Endothelial cell of hepatic sinusoid (primary cell): ENCODE measurements around the gene RTCB.
"Not testable (repeated sequence)": the region's sequence is repeated elsewhere in the genome, so short reads cannot be mapped to it uniquely, and the experiment has no call there.

ENCODE experiments used
- in situ Hi-C: cut with HindIII; loops from 2 replicates; pipeline ENCODE4 v1.10.0; 2017; ENCODE audit warnings: low sequenced_read_pairs

Gene RTCB

DNA sequence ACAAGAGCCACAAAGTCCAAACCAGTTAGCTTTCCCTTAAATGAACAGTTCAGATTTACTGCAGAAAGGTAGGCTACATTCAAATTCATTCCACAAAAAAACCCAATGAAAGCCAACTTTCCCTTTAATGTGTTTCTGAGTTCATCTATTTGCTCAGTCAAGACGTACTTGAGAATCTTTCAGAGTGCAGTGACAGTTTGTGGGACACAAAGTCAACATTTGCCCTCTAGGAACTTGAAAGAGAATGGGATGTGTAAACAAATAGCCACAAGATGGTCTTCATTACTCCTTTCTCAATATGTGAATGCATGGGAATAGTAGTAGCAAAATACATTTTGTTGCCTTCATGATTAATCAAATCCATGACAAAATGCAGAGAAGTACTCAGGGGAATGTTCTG is 15.8 kb downstream of the RTCB start:
- in situ Hi-C loops, result no loop called here

DNA sequence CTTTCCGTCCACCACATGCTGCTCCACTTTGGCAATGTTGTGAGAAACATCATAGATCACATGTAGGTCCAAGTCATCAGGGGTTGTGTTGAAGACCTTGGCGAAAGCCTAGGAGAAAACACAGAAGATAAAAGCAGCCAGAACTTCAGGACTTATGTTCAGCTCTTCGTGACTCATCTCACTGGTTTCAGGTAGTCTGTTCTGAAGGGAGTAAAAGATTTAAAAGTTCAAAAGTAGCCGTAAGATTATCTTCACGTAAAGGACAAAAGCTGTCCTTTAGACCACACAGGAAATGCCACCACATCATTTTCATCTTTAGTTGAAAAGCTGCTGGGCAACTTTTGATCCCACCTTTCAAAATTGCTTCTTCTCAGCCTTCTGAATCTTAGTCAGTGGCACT is 16.9 kb downstream of the RTCB start:
- in situ Hi-C loops, result no loop called here

DNA sequence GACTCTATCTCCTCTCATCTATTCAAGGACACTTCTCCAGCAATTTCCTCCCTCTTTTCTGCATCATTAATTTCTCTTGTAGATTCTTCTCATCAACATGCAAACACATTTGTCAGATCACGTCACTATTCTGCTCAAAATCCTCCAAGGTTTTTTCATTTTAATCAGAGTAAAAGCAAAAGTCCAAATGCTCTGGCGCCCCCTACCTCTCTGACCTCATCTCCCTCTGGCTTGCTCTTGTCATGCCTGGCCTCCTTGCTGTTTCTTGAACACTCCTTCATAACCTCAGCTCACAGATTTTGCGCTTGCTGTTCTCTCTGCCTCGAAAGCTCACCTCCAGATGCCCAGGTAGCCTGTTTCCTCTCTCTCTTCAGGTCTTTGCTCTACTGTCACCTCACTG is 22.4 kb downstream of the RTCB start:
- in situ Hi-C loops, result no loop called here

DNA sequence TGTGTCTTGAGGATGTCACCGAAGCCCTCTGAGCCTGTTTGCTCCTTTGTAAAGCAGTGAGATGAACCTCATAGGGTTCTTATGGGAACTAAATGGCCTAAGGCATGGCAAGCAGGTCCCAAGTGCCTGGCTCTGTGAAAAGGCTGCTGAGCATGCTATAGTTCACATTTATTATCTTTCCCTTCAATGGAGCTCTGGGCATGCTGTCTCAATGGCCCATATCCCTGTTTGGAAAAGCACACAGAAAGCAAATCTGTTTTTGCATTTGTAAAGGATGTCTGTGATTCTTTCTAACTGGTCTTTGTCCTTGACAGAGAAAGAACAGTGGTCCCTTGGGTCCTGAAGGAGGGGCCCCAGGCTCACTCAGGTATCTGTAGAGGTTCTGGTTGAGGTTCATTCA is 26.4 kb downstream of the RTCB start:
- in situ Hi-C loops, result no loop called here

DNA sequence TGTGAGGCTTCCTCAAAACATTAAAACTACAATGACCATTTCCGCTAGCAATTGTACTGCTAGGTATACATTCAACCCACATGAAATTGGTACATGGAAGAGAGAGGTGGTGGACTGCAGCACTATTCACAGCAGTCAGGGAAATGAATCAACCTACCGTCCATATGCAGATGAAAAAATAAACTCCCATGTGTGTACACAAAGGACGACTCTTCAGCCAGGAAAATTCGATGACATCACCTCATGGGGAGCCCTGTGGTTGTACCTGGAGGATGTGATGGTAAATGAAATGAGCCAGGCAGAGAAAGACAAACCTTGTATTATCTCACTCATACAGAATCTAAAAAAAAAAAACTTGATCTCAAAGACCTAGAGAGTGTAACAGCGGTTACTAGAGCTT is 31.1 kb downstream of the RTCB start:
- in situ Hi-C loops, result no loop called here

DNA sequence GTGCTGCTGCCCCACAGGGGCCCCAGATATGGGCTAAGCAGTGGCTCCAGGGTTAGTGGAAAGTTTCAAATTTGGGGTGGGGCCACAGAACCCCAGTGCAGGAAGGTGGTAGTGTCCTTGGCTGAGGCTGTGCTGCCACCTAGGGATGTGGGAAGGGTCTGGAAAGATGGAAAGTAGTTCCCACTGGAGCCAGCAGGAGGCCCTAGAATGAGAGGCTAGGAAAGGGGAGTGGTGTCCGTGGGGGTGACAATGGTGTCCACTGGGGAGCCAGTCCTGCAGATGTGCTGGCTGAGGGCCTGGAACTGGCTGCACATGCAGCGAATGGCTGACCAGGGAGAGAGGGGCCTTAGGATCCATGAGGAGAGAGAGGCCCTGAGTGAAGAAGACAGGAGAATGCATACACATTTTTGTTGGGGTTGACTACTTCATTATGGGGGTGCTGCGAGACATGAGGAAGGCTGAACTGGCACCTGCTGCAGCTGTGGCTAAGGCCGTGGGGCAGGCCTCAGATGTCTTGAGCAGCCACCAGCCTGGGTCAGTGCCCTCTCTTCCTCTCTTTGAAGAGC is 33.3 kb downstream of the RTCB start:
- in situ Hi-C loops, result no loop called here

DNA sequence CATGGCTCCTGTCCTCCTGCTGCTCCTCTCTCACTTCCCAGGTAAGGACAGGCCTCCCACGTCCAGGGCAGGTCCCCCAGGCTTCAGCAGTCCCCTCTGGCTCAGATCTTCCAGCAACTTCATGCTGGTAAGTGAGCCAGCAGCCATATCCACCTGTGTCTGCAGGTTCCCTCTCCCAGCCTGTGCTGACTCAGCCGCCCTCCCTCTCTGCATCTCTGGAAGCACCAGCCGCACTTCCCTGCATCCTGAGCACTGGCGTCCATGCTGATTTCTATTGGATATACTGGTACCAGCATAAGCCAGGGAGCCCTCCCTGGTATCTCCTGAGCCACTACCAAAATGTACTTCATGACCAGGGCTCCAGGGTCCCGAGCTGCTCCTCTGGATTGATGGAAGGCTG is 35.4 kb downstream of the RTCB start:
- in situ Hi-C loops, result no loop called here

DNA sequence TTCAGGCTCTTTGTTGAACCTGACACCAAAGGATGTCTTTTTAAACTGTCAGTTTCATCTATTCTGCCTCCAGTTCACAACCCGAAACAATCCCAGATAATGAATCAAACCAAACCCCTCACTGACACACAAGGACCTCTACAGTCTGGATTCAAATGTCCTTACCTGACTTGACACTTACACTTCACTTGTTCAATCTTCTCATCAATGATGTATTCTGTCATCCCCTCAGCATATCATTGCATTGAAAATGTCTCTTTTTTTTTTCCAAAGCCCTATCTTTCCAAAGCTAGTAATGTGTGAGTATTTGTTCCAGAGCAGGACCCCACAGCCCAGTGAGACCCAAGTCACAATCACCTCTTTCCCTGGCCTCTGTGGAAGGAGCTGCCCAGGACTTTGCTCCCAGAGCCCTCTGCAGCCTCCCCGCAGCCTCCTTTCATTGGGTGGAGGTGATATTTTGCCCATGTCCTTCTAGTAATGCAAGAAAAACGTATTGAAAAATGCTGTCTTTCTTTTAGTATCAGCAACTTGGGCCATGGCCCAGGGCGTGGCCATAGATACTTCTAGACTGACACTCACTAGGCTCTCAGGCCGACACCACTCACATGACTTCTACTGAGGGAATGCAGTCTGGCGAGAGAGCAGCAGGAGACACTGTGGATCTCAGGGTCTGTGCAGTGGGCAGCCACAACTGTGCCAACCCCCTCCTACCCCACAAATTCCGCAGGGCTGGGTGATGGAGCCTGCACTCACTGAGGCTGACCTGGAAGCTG is 36.2 kb downstream of the RTCB start:
- in situ Hi-C loops, result no loop called here

DNA sequence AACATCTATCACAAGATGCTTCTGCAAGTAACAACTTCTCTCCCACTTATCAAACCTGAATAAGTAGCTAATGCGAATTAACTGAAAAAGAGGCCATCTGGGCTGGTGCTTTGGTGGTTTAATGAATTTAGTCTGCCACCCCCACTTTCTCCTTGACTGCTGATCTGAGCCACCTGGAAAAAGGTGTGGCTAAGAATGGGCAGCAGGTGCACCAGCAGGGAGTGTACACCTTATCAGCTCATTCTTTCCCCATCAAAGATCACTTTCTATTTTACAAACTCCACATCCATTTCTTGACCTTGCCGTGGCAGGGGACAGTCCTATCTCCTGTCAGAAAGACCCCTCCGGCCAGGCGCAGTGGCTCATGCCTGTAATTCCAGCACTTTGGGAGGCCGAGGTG is 47.8 kb downstream of the RTCB start:
- in situ Hi-C loops, result no loop called here

DNA sequence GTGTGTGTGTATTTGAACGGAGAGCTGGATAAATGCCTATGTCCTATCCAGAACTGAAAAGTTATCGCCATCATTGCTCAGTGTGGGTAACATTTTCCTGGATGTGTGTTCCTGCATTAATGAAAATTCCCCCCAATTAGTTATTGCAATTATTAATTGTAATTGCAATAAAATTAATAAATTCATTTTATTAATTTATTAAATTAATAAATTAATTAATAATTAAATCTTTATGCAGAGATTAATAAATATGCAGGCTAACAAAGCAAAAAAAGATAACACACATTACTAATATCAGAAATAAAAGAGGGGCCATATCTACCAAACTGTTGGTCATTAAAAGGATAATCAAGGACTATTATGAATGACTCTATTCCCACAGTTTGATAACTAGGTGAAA is 50.8 kb downstream of the RTCB start:
- in situ Hi-C loops, result no loop called here

DNA sequence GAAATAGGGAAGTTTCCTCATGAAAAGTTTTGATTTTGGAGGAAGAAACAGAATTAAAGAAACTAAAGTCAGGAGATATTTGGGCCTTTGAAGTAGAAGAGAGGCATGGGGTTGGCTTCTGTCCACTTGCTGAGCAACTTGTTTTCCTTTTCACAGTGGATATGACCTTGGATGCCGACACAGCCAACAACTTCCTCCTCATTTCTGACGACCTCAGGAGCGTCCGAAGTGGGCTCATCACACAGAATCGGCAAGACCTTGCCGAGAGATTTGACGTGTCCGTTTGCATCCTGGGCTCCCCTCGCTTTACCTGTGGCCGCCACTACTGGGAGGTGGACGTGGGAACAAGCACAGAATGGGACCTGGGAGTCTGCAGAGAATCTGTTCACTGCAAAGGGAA is 52.0 kb downstream of the RTCB start:
- in situ Hi-C loops, result not testable (repeated sequence)

DNA sequence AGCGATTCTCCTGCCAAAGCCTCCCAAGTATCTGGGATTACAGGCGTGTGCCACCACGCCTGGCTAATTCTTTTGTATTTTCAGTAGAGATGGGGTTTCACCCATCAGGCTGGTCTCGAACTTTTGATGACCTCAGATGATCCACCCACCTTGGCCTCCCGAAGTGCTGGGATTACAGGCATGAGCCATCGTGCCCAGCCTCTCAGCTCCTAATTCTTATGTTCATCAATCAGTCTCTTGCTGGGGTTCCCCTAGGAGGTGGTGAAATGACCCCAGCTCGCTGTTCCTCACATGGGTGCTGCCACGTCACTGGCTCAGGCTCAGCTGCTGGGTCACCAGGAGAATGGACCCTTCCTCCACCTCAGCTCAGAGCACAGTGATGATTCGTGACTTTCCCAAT is 54.5 kb downstream of the RTCB start, which contains the start of gene RFPL3:
RFPL3 (plus strand) TSS at position 301 of the 400 bp plus-strand sequence. CDS start 205 bp downstream, outside the sequence.
- in situ Hi-C loops, result not testable (repeated sequence)

DNA sequence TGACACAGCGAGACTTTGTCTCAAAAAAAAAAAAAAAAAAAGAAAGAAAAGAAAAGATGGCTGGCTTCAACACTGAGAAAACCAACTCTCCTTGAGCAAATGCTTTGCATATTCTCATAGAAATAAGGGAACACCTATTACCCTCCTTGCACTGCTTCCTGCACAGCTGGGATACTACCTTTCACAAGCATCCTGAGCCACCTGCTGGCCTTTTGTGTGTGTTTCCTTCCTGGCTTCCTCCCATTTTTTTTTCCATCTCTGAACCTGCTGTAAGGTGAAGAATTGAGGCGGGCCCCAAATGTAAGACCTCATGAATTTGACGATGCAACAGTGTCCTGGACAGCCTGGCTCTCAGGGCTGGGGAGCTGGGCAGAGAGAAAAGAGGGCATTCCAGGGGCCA is 56.3 kb downstream of the RTCB start:
- in situ Hi-C loops, result no loop called here

DNA sequence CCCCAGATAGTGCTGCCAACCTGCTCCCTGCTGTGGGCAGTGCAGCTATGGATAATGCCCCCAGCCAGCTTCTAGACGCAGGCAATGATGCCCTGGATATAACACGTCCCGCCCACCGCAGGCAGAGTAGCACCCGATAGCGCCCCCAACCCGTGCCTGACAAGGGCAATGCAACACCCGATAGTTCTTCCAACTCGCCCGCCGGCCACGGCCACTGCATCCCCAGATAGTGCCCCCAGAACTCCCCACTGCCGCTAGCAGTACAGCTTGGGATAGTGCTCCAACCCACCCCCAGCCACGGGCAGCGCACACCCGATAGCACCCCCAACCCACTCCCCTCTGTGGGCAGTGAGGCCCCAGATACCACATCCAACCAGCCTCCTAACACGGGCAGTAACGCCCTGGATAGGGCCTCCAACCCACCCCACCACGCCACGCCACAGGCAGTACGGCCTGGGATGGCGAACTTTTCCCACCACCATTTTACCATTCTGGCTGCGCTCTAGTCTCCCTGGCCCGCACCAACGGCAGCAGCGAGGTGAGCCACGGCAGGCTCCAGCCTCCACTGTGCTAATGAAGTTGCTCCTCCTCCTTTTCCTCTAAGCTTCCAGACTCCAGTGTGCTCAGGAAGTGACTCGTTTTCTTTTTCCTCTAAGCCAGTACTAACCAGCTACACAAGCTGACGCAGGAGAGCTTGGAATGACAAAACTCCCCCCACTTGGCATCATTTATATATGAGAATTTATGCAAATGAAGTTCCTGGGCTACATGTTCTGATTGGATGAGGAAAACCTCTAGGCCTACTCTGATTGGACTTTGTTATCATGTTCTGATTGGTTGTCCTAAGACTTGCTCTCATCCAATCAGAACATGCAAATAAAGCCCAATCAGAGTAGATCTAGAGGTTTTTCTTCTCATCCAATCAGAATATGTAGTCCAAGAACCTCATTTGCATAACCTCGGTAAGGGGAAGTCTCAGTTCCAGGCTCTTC is 57.4 kb downstream of the RTCB start:
- in situ Hi-C loops, result no loop called here

DNA sequence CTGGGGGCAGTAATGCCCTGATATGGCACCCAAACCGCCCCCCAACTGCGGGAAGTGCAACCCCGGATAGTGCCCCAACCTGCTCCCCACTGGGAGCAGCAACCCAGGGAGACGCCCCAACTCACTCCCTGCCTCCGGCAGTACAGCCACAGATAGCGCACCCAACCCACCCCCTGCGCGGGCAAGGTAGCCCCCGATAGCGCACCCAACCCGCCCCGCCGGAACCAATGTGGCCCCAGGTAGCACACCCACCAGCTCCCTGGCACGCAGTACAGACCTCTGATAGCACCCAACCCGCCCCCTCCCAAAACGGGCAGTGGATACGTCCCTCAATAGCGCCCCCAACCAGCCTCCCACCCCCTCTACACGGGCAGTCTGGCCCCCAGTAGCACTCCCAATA is 58.2 kb downstream of the RTCB start:
- in situ Hi-C loops, result no loop called here

DNA sequence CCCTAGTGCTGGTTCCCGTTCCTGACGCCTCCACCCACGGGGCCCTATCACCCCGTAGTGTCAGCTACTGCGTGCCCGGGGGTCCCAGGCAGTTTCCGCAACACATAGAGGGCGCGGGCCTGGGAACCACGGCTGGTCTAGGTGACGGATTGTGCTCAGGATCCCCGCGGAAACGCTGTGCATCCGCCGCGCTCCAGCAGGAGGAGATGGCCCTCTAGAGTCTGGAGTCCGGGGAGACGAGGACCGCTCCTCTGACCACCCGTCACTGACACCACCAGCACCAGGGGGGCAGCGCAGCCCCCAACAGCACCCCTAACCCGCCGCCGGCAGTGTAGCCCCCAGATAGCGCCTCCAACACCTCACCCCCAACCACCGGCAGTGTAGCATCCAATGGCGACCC is 58.8 kb downstream of the RTCB start:
- in situ Hi-C loops, result no loop called here

DNA sequence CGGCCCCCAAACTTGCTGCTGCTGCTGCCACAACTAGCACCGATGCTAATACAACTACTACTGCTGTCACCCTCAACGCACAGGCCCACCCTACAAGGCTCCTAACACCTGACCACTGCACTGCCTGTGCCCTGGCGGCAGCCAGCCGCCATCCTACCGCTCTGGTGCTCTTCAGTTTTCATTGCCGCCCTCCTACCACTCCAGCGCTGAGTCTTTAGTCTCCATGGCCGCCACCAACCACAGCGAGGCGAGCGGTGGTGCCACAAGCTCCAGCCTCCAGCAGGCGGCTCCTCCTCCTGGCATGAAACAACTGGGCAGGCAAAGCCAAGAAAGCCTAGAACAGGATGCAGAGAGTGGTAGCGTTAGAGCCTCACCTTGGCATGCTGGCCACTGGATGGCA is 59.4 kb downstream of the RTCB start:
- in situ Hi-C loops, result no loop called here

DNA sequence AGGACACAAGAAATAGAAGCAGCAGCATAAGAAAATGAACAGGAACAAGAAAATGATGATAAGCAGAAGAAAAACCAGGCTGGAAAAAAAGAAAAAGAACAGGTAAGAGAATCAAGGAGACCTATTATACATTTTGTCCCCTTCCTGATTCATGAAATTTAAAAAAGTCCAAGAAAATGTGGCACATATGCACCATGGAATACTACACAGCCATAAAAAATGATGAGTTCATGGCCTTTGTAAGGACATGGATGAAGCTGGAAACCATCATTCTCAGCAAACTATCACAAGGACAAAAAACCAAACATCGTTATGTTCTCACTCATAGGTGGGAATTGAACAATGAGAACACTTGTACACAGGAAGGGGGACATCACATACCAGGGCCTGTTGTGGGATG is 60.2 kb downstream of the RTCB start:
- in situ Hi-C loops, result not testable (repeated sequence)

DNA sequence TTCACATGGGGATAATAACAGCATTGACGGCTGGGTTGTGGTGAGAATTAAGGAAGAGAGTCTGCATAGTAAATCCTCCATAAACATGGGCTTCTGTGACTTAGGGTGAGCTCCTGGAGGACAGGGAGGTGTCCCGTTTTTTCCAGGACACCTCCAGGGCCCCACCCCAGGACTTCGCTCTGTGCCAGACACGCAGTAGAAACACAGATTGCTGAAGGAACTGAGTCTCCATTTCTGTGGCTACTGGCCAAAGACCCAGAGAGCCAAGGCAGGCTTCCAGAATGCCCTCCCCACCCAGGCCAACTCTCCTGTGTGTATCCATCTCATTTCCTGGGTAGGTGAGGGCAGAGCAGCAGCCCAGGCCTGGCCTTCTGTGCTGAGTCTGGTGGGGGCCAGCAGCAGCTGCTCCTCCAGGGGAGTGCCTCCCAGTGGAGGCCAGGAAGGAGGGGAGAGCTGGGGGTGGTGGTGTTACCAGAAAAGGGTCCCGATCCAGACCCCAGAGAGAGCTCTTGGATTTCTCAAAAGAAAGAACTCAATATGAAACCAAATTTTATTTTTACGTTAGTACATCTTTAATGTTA is 63.9 kb downstream of the RTCB start:
- in situ Hi-C loops, result loop anchor here (10.0 kb wide), 1 partner anchor 57 kb away; no protein-coding TSS in a partner anchor

DNA sequence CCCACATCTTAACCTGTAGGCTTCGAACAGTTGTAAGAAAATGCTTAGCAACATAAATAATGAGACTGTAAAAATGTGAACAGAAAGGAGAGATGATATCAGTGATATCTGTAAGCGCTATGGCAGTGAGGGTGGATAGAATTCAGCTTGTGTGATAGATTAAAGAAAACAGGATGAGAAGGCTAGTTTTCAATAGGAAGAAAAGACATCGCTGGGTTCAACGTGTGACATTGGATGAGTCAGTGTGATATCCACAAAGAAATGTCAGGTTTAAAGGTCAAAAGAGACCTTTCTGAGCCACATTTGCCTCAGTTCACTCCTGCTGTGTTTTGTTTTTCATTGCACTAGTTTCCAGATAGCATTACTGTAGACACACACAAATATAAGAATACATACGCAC is 68.1 kb downstream of the RTCB start:
- in situ Hi-C loops, result loop anchor here (10.0 kb wide), 1 partner anchor 61 kb away; no protein-coding TSS in a partner anchor

DNA sequence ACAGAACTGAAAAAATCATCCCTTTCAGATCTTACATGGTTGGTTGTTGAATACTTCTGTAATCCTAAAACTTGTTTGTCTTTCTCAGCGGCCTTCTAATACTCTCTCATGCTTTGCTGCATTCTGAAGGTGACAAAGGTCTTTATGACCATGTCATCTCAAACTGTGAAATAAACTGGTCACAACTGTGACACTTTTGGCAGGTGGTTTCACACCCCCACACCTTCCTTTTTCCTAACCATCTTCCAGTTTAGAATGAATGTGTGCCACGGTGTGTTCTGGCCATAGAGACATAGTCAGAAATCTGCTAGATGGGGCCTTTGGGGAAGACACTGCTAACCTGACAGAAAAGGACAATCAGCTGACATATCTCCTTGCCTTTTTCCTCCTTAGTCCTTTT is 69.1 kb downstream of the RTCB start:
- in situ Hi-C loops, result loop anchor here (10.0 kb wide), 1 partner anchor 62 kb away; no protein-coding TSS in a partner anchor
